ENCODE results near the gene GNG7.
"Not testable (repeated sequence)": the region's sequence is repeated elsewhere in the genome, so short reads cannot be mapped to it uniquely, and the experiment has no call there.

Gene GNG7

GRCh38 chr19:2569596-2570465, 132.7 kb downstream of the GNG7 start:
- DNase-seq: no peak

GRCh38 chr19:2567996-2568395, 134.5 kb downstream of the GNG7 start:
- no peak for DNase-seq

GRCh38 chr19:2567580-2567979, 134.9 kb downstream of the GNG7 start:
- DNase-seq: peak; percentile 66 to 74

- DNase-seq: not testable (repeated sequence)
These were observed 138.9 kb downstream of the GNG7 start for GRCh38 chr19:2563546-2563945.

- no peak for DNase-seq
These were observed 140.6 kb downstream of the GNG7 start for GRCh38 chr19:2561895-2562294.

- no peak for DNase-seq
These were observed 141.3 kb downstream of the GNG7 start for GRCh38 chr19:2561221-2561620.

- DNase-seq: no peak
These were observed 142.1 kb downstream of the GNG7 start for GRCh38 chr19:2560369-2560768.

GRCh38 chr19:2558543-2558942, 144.0 kb downstream of the GNG7 start:
- no peak for DNase-seq

GRCh38 chr19:2558131-2558530, 144.4 kb downstream of the GNG7 start:
- not testable (repeated sequence) for DNase-seq

GRCh38 chr19:2557093-2557440, 145.4 kb downstream of the GNG7 start:
- DNase-seq: no peak

GRCh38 chr19:2556221-2557092, 146.0 kb downstream of the GNG7 start:
- no peak for DNase-seq

- DNase-seq: no peak
These were observed 146.9 kb downstream of the GNG7 start for GRCh38 chr19:2555422-2556220.

GRCh38 chr19:2554856-2555255, 147.6 kb downstream of the GNG7 start:
- no peak for DNase-seq

GRCh38 chr19:2553510-2553909, 149.0 kb downstream of the GNG7 start:
- DNase-seq: no peak

- DNase-seq: no peak
These were observed 149.6 kb downstream of the GNG7 start for GRCh38 chr19:2552859-2553258.

- peak in 1 of 2 experiments; percentile 42 for DNase-seq
These were observed 150.7 kb downstream of the GNG7 start for GRCh38 chr19:2551864-2552185.

- no peak for DNase-seq
These were observed 151.2 kb downstream of the GNG7 start for GRCh38 chr19:2551172-2551863.

GRCh38 chr19:2550431-2551171, 151.9 kb downstream of the GNG7 start:
- peak; percentile 93 to 97 for DNase-seq

- DNase-seq: no peak
These were observed 152.7 kb downstream of the GNG7 start for GRCh38 chr19:2549701-2550191.

GRCh38 chr19:2548966-2549365, 153.5 kb downstream of the GNG7 start:
- no peak for DNase-seq

GRCh38 chr19:2547721-2548120, 154.8 kb downstream of the GNG7 start:
- no peak for DNase-seq
